Endothelial cell of umbilical vein (primary cell): Measurements from ENCODE around the gene APEX1. TPM values are rescaled to one million over a fixed set of nuclear protein-coding genes. Genes with fewer than 3 reads are reported as not detected.

Source experiments
- BruUV-seq: library from RNA; stranded (reverse); fragments of 400-500 nt; replicated peaks from 2 replicates; lab custom pipeline; 2021; lab: Mats Ljungman, UMichigan
- CTCF ChIA-PET: fragments of 300-600, 350-600 bp; sonication (Branson Sonifier 250); formaldehyde crosslinking; loops from one replicate; lab custom pipeline; 2021; ENCODE audit warnings: antibody characterized with exemption, inconsistent platforms; lab: Charles Lee
- POLR2A ChIA-PET: fragments of 300-600, 350-600 bp; sonication (Branson Sonifier 250); formaldehyde crosslinking; loops from one replicate; lab custom pipeline; 2021; ENCODE audit warnings: antibody characterized with exemption, inconsistent platforms; lab: Charles Lee
- DNase-seq: peaks from one replicate; pipeline ENCODE4 v3.0.0-alpha.2; 2011; ENCODE audit warnings: low read depth, low spot score
- FAIRE-seq: peaks from 2 replicates; lab custom pipeline; 2011; peaks lifted over from hg19 to GRCh38; lab: Jason Lieb, UNC
- H2AFZ ChIP-seq: 2 replicates; pipeline ENCODE4 v1.6.0; 2012; ENCODE audit warnings: low read depth, low read length, control low read depth, inconsistent platforms
- H3K27ac ChIP-seq: 2 replicates; pipeline ENCODE4 v1.5.1; 2011; ENCODE audit warnings: low read depth, mild to moderate bottlenecking, control low read depth, low read length, moderate library complexity; ENCODE audit not compliant: insufficient read depth
- H3K27me3 ChIP-seq, 2 experiments: 2 replicates each; pipeline versions ENCODE4 v1.6.0 to v1.6.1; 2011; ENCODE audit warnings: low read length in 2 of 2, mixed read lengths in 1 of 2; ENCODE audit not compliant: control insufficient read depth in 2 of 2, insufficient read depth in 2 of 2
- H3K36me3 ChIP-seq, 2 experiments: 2 replicates in 1 of 2; 3 replicates in 1 of 2; pipeline ENCODE4 v1.5.1; 2011; ENCODE audit warnings: low read length in 2 of 2, mild to moderate bottlenecking in 1 of 2, moderate library complexity in 1 of 2; ENCODE audit not compliant: control insufficient read depth in 2 of 2, insufficient read depth in 2 of 2; ENCODE audit errors: extremely low read depth in 1 of 2
- H3K4me1 ChIP-seq: 3 replicates; pipeline ENCODE4 v1.5.1; 2011; ENCODE audit warnings: mild to moderate bottlenecking, low read length; ENCODE audit not compliant: control insufficient read depth, insufficient read depth; ENCODE audit errors: extremely low read depth
- H3K4me2 ChIP-seq: 2 replicates; pipeline ENCODE4 v1.6.1; 2011; ENCODE audit warnings: low read length, control low read depth, mixed read lengths; ENCODE audit not compliant: insufficient read depth
- H3K4me3 ChIP-seq, 3 experiments: fragments of 200-600 bp in 1 of 3; sonication (generic), shearing (Covaris generic) in 1 of 3; replicated peaks in 1 of 3; 2 replicates each; pipeline ENCODE4 v1.5.1; 2011 to 2016; ENCODE audit warnings: control low read depth in 3 of 3, low read length in 3 of 3, mild to moderate bottlenecking in 2 of 3, inconsistent platforms in 1 of 3, low read depth in 1 of 3, moderate library complexity in 1 of 3; ENCODE audit not compliant: insufficient read depth in 1 of 3
- H3K79me2 ChIP-seq: 2 replicates; pipeline ENCODE4 v1.6.0; 2012; ENCODE audit warnings: low read length, inconsistent platforms; ENCODE audit not compliant: control insufficient read depth, insufficient read depth
- H3K9ac ChIP-seq: replicated peaks from 2 replicates; pipeline ENCODE3; 2011; ENCODE audit warnings: low read length, control low read depth; ENCODE audit not compliant: insufficient read depth; ENCODE audit errors: extremely low read depth
- H3K9me1 ChIP-seq: replicated peaks from 3 replicates; pipeline ENCODE4 v1.6.0; 2011; ENCODE audit warnings: mild to moderate bottlenecking, low read length; ENCODE audit not compliant: control insufficient read depth, insufficient read depth; ENCODE audit errors: extremely low read depth
- H3K9me3 ChIP-seq: replicated peaks from 2 replicates; pipeline ENCODE4 v1.5.1; 2012; ENCODE audit warnings: low read length, inconsistent platforms; ENCODE audit not compliant: control insufficient read depth, insufficient read depth
- H4K20me1 ChIP-seq: replicated peaks from 2 replicates; pipeline ENCODE3; 2011; ENCODE audit warnings: mild to moderate bottlenecking, low read length; ENCODE audit not compliant: control insufficient read depth, insufficient read depth; ENCODE audit errors: extremely low read depth
- EZH2 ChIP-seq: IDR thresholded peaks from 2 replicates; pipeline ENCODE4 v1.6.1; 2012; ENCODE audit warnings: borderline replicate concordance, low read depth, mild to moderate bottlenecking, moderate library complexity, low read length, inconsistent platforms; ENCODE audit not compliant: severe bottlenecking
- FOS ChIP-seq: IDR thresholded peaks from 2 replicates; pipeline ENCODE4 v1.6.1; 2011; ENCODE audit warnings: mild to moderate bottlenecking, low read length, moderate library complexity, borderline replicate concordance; ENCODE audit not compliant: insufficient read depth
- GATA2 ChIP-seq: IDR thresholded peaks from 2 replicates; pipeline ENCODE4 v1.7.0; 2011; ENCODE audit warnings: low read depth, mild to moderate bottlenecking, moderate library complexity, mixed read lengths, low read length; ENCODE audit not compliant: insufficient read length, insufficient read depth
- JUN ChIP-seq: IDR thresholded peaks from 2 replicates; pipeline ENCODE4 v1.6.1; 2011; ENCODE audit warnings: borderline replicate concordance, low read depth; ENCODE audit not compliant: insufficient read length, insufficient read depth
- MYC ChIP-seq: IDR thresholded peaks from one replicate; pipeline ENCODE4 v1.6.1; 2011; ENCODE audit warnings: mild to moderate bottlenecking, low read depth, low read length
- POLR2A ChIP-seq: IDR thresholded peaks from 2 replicates; pipeline ENCODE4 v1.6.1; 2012; ENCODE audit warnings: low read depth, mild to moderate bottlenecking, control low read depth, low read length
- POLR2AphosphoS5 ChIP-seq: IDR thresholded peaks from 2 replicates; pipeline ENCODE4 v1.6.1; 2012; ENCODE audit warnings: low read depth, mild to moderate bottlenecking, control low read depth, low read length, moderate library complexity; ENCODE audit not compliant: insufficient read depth
- dilution Hi-C: fragments of 300-500 bp; cut with MboI; formaldehyde crosslinking; loops from one replicate; pipeline ENCODE4 v1.15.0; 2019; ENCODE audit warnings: low sequenced_read_pairs; ENCODE audit not compliant: extremely low pct_ligation_motif_present
- intact Hi-C: fragments of 100-400 bp; cut with micrococcal nuclease; formaldehyde crosslinking; loops from one replicate; pipeline ENCODE4 v1.10.0; 2022
- polyA plus RNA-seq, 4 experiments: library from polyadenylated mRNA; depleted of rRNA in 3 of 4; stranded (reverse) in 3 of 4; unstranded in 1 of 4; fragments of >200 nt; gene quantifications; 2 replicates each; pipeline versions ENCODE4 v1.2.1 to v1.2.3, GENCODE V29; 2011 to 2012; ENCODE audit warnings: missing spikeins in 1 of 4
- total RNA-seq: library from RNA; stranded (reverse); gene quantifications from 2 replicates; pipeline ENCODE4 v1.2.3, GENCODE V29; 2021
- TF ChIP-seq, protein P1 (sequence below), 2 donors: IDR thresholded peaks; 1 replicate in 1 of 2; 2 replicates in 1 of 2; pipeline ENCODE4 v1.5.1; 2011; ENCODE audit warnings: low read length in 2 of 2, mild to moderate bottlenecking in 2 of 2, moderate library complexity in 2 of 2, control low read depth in 1 of 2, inconsistent platforms in 1 of 2, low read depth in 1 of 2; ENCODE audit not compliant: insufficient read depth in 1 of 2; ENCODE audit errors: extremely low read depth in 1 of 2
- TF ChIP-seq, protein P2 (sequence below): IDR thresholded peaks from 2 replicates; pipeline ENCODE4 v1.6.1; 2011; ENCODE audit not compliant: insufficient read depth, insufficient read length

APEX1 gene
- total and polyA plus RNA-seq, 2 donors (not counting 3 experiments of a cell fraction or from before 2014, with no cell fraction given), result 231 to 304 TPM

DNA sequence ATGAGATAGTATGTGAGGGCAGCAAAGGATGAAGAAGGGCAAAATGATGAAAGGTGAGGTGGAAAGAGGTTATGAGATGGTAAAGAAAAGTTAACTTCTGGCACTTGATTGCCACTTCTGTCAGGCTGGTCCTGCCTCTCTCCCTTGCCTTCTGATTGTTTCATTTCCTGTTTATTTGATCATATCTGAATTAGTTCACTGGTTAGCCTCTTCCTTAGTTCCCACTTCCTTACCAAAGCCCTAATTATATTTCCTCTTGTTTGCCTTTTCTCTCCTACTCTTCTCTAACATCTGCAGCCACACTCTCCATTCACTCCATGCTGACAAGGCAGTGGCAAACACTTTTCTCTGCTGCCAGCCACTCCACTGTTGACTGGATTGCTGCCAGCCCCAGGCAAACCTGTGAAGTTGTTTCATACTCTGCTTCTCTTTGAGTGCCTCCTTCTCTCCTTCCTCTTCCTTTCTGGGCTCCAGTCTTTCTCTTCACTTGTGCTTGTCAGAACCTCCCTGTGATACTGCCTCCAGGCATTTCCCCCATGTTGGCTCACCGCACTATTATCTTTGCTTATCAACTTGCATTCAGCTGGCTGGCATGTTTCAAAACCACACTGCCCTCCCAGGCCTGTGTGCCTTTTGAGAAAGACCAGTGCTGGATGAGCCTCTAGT is 22.3 kb downstream of the APEX1 start:
- peak overlapping the region; percentile 19 for H3K9ac ChIP-seq
- no peaks in the 10 kb centered on the region for H3K9me1 ChIP-seq
- no peak overlapping the region for H2AFZ ChIP-seq
- FAIRE-seq, result peak; percentile 94
- H3K9me3 ChIP-seq, result no peaks in the 10 kb centered on the region
- intact Hi-C loops, result loop anchor here (1.0 to 2.0 kb wide), 6 partner anchors 8 to 129 kb away; partner anchors contain the start of gene PNP
- DNase-seq, result peak; percentile 69
- POLR2A ChIA-PET, result no interaction called here
- no TSS peak for BruUV-seq
- H3K4me2 ChIP-seq, result peak overlapping the region; percentile 74
- TF ChIP-seq POLR2AphosphoS5 (peak; percentile 72), MYC (no peak), GATA2 (peak; percentile 95), POLR2A (peak; percentile 68)
- H3K27ac ChIP-seq, result peak overlapping the region; percentile 77
- no peaks in the 10 kb centered on the region for H3K27me3 ChIP-seq
- dilution Hi-C loops, result loop anchor here (10.0 kb wide), 1 partner anchor 123 kb away; no protein-coding TSS in a partner anchor
- H4K20me1 ChIP-seq, result no peaks in the 10 kb centered on the region
- CTCF ChIA-PET, result interaction anchor here (0.8 to 3.2 kb wide), 5 partner anchors 9 to 62 kb away, joined by 3 to 13 read pairs (median 5); partner anchors contain the start of genes APEX1, OSGEP and PIP4P1
- H3K4me1 ChIP-seq, result peaks cover 28% of the 10 kb centered on the region
- H3K4me3 ChIP-seq, result peak overlapping the region in 1 of 3 experiments; percentile 20
- peaks cover 27 to 31% of the 10 kb centered on the region in 2 experiments for H3K36me3 ChIP-seq
- peaks cover 29% of the 10 kb centered on the region for H3K79me2 ChIP-seq

DNA sequence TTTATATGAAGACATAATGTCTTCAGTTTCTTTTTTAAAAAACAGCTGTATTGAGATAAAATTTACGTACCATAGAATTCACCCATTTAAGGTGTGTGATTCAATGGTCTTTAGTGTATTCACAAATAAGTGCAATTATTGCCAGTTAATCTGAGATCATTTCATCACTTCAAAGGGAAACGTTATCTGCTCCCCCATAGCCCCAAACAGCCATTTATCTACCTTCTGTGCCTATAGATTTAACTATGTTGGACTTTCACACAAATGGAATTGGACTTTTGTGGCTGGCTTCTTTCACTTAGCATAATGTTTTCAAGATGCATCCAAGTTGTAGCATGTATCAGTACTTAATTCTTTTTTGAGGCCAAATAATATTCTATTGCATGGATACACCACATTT is 23.9 kb downstream of the APEX1 start:
- Histone ChIP-seq H3K27ac (no peak overlapping the region), H3K4me2 (no peak overlapping the region), H3K4me1 (peaks cover 26% of the 10 kb centered on the region), H3K79me2 (peaks cover 14% of the 10 kb centered on the region), H3K9me1 (no peaks in the 10 kb centered on the region), H2AFZ (no peak overlapping the region), H3K9ac (no peak overlapping the region), H3K9me3 (no peaks in the 10 kb centered on the region), H3K27me3 (no peaks in the 10 kb centered on the region), H3K4me3 (no peak overlapping the region), H4K20me1 (no peaks in the 10 kb centered on the region), H3K36me3 (peaks cover 19 to 27% of the 10 kb centered on the region in 2 experiments)
- CTCF ChIA-PET, result interaction anchor here (0.8 to 1.5 kb wide), 4 partner anchors 8 to 63 kb away, joined by 3 to 4 read pairs (median 3); no protein-coding TSS in a partner anchor
- FAIRE-seq (no peak), DNase-seq (no peak)
- POLR2A ChIA-PET, result no interaction called here
- intact Hi-C loops (no loop called here), dilution Hi-C loops (loop anchor here (10.0 kb wide), 1 partner anchor 124 kb away; no protein-coding TSS in a partner anchor)
- BruUV-seq, result no TSS peak
- TF ChIP-seq JUN, result no peak
- TF ChIP-seq MYC, result no peak
- TF ChIP-seq, protein P1, sequence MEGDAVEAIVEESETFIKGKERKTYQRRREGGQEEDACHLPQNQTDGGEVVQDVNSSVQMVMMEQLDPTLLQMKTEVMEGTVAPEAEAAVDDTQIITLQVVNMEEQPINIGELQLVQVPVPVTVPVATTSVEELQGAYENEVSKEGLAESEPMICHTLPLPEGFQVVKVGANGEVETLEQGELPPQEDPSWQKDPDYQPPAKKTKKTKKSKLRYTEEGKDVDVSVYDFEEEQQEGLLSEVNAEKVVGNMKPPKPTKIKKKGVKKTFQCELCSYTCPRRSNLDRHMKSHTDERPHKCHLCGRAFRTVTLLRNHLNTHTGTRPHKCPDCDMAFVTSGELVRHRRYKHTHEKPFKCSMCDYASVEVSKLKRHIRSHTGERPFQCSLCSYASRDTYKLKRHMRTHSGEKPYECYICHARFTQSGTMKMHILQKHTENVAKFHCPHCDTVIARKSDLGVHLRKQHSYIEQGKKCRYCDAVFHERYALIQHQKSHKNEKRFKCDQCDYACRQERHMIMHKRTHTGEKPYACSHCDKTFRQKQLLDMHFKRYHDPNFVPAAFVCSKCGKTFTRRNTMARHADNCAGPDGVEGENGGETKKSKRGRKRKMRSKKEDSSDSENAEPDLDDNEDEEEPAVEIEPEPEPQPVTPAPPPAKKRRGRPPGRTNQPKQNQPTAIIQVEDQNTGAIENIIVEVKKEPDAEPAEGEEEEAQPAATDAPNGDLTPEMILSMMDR (IDR thresholded peaks at IDR 0.05; ENCODE audit: extremely low read depth in 1 of 2, insufficient read depth in 1 of 2, low read depth in 1 of 2, low read length in 2 of 2), result no peak
- TF ChIP-seq POLR2A, result no peak
- no peak for TF ChIP-seq EZH2
- TF ChIP-seq, protein P2, sequence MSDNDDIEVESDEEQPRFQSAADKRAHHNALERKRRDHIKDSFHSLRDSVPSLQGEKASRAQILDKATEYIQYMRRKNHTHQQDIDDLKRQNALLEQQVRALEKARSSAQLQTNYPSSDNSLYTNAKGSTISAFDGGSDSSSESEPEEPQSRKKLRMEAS, result no peak
- no peak for TF ChIP-seq FOS
- no peak for TF ChIP-seq POLR2AphosphoS5
- no peak for TF ChIP-seq GATA2
